ENCODE results near the gene FAM13A. TPM values are rescaled to one million over a fixed set of nuclear protein-coding genes. Genes with fewer than 3 reads are reported as not detected.
A peak's percentile ranks its signal among the peaks of the same experiment; 100 is the strongest.

The FAM13A gene
- total RNA-seq, 1 experiment from 2014 or later = 60.3 TPM

GRCh38 chr4:89056292-89056952, 563 bp downstream of the FAM13A start:
- Histone ChIP-seq H3K27ac (peak overlapping the region; percentile 63), H3K36me3 (no peaks in the 10 kb centered on the region), H3K4me1 (peaks cover 10% of the 10 kb centered on the region), H3K27me3 (no peaks in the 10 kb centered on the region), H3K4me3 (peak overlapping the region; percentile 71), H3K9me3 (replicated peaks) (no peaks in the 10 kb centered on the region)
- no peak for DNase-seq

- Histone ChIP-seq H3K27me3 (no peaks in the 10 kb centered on the region), H3K4me3 (peak overlapping the region; percentile 71), H3K36me3 (no peaks in the 10 kb centered on the region), H3K27ac (no peak overlapping the region), H3K4me1 (peaks cover 10% of the 10 kb centered on the region), H3K9me3 (replicated peaks) (no peaks in the 10 kb centered on the region)
- DNase-seq = peak in 1 of 2 experiments; percentile 33
These were observed 1.6 kb downstream of the FAM13A start for GRCh38 chr4:89055157-89056080.

DNA sequence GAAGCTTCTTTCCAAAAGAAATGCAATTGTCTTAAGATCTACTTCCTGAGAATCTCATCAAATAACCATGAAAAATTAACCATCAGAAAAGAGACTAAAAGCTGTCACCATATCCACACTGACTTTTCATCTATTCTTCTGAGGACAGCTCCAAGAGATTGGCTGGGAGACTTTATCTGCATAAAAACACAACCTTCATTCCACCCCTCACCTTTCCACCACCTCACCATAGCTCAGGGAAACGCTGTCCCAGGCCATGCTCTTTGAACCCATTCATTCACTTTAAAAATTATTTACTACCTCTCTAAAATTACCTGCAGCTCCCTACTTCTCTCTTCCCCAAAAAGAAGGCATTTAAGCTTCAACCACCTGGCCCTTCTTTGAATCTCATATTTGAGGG, 2.4 kb downstream of the FAM13A start:
- Histone ChIP-seq H3K4me3 (no peak overlapping the region), H3K4me1 (peaks cover 10% of the 10 kb centered on the region), H3K36me3 (no peaks in the 10 kb centered on the region), H3K27ac (no peak overlapping the region), H3K9me3 (replicated peaks) (no peaks in the 10 kb centered on the region), H3K27me3 (no peaks in the 10 kb centered on the region)
- no peak for DNase-seq

- Histone ChIP-seq H3K4me3 (no peak overlapping the region), H3K4me1 (peaks cover 10% of the 10 kb centered on the region), H3K27ac (no peak overlapping the region), H3K27me3 (no peaks in the 10 kb centered on the region), H3K36me3 (peaks cover 3% of the 10 kb centered on the region; the same call in 1 of the 2 replicates), H3K9me3 (replicated peaks) (no peaks in the 10 kb centered on the region)
- no peak for DNase-seq
These were observed 7.1 kb downstream of the FAM13A start for GRCh38 chr4:89049853-89050252.

DNA sequence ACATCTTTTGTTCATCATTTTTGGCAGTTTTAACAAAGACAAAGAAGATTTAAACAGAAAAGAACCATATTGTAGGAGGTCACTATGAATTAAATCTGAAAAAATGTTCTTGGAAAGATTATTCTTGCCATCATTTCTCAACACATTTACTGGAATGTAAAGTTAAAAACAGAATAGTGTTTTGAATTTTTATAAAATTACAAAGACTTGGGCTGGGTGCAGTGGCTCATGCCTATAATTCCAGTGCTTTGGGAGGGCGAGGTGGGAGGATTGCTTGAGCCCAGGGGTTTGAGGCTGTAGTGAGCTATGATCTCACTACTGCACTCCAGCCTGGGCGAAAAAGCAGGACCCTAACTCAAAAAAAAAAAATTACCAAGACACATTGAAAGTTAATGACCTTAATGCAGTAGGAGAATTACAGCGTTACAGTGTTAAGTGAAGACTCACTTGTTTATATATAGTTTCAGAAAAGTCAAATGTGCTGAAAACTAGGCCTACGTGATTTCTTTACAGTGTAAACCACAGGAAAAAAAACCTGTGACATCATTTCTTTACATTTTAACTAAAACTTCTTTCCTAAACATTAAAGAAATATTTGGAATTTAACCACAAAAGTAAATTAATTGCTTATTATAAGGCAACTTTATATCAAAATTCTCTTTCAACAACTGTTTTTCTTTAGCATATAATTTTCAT, 7.9 kb downstream of the FAM13A start:
- Histone ChIP-seq H3K27ac (no peak overlapping the region), H3K4me1 (peaks cover 10% of the 10 kb centered on the region)

GRCh38 chr4:89044147-89044900, 12.7 kb downstream of the FAM13A start:
- no peak overlapping the region for H3K27ac ChIP-seq
- peaks cover 10% of the 10 kb centered on the region; the same call in 1 of the 2 replicates for H3K36me3 ChIP-seq
- no peaks in the 10 kb centered on the region for H3K9me3 ChIP-seq (replicated peaks)
- H3K27me3 ChIP-seq = no peaks in the 10 kb centered on the region
- H3K4me3 ChIP-seq = no peak overlapping the region
- no peaks in the 10 kb centered on the region for H3K4me1 ChIP-seq
- DNase-seq = no peak

More for the DNA sequence above, 7.9 kb downstream of the FAM13A start:
- no peaks in the 10 kb centered on the region for H3K9me3 ChIP-seq (replicated peaks)
- no peak for DNase-seq
- H3K36me3 ChIP-seq = peaks cover 3% of the 10 kb centered on the region; the same call in 1 of the 2 replicates
- no peak overlapping the region for H3K4me3 ChIP-seq
- H3K27me3 ChIP-seq = no peaks in the 10 kb centered on the region

DNA sequence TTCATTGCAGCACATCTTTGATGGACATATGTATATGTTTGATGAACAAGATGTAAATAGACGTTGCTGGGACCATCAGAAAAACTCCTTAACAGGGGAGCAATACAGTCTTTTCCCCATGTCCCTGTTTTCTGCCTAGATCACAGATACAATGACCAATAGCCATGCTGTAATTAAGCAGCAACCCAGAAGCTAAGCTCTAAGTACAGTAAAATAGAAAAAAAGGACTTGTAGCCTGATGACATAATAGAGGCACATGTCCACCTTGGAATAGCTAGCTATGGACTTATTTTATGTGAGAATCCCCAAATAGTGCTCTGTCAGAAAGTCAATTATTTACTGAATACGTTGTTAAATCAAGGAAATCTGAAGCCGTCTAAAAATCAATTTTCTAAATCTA, 14.9 kb downstream of the FAM13A start:
- no peak for DNase-seq
- no peaks in the 10 kb centered on the region for H3K27me3 ChIP-seq
- H3K27ac ChIP-seq = no peak overlapping the region
- 0 out of 2 replicates have a peak, but pooled peaks cover 4% of the 10 kb centered on the region for H3K9me3 ChIP-seq (replicated peaks)
- H3K4me1 ChIP-seq = no peaks in the 10 kb centered on the region
- H3K4me3 ChIP-seq = no peak overlapping the region
- H3K36me3 ChIP-seq = peaks cover 10% of the 10 kb centered on the region; the same call in 1 of the 2 replicates

DNA sequence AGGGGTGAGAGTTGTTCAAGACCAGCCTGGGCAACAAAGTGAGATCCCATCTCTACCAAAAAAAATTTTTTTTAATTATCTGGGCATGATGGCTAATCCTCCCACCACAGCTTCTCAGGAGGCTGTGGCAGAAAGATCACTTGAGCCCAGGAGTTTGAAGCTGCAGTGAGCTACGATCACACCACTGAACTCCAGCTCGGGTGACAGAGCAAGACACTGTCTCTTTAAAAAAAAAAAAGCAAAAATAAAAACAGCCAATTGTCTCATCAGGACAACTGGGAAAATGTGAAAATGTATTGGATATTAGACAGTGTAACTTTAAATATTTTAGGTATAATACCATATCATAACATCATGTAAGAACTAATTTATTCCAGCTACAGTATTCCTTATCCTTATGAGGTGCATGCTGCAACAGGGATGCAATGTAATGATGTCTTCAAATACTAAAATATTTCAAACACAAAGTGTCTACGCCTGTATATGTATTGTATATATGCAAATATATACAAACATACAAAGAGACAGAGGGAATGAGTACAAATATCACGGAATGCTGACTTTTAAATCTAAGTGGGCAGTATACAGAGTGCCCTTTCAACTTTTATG, 17.2 kb downstream of the FAM13A start:
- no peaks in the 10 kb centered on the region for H3K27me3 ChIP-seq
- H3K9me3 ChIP-seq (replicated peaks) = peaks cover 17% of the 10 kb centered on the region
- no peak overlapping the region for H3K4me3 ChIP-seq
- DNase-seq = no peak
- H3K4me1 ChIP-seq = no peaks in the 10 kb centered on the region
- H3K27ac ChIP-seq = no peak overlapping the region
- peaks cover 13% of the 10 kb centered on the region for H3K36me3 ChIP-seq

GRCh38 chr4:89036535-89036934, 20.4 kb downstream of the FAM13A start:
- Histone ChIP-seq H3K4me3 (no peak overlapping the region), H3K27ac (no peak overlapping the region), H3K27me3 (no peaks in the 10 kb centered on the region), H3K9me3 (replicated peaks) (peaks cover 19% of the 10 kb centered on the region), H3K36me3 (peaks cover 6% of the 10 kb centered on the region), H3K4me1 (0 out of 2 replicates have a peak, but pooled peaks cover 2% of the 10 kb centered on the region)
- DNase-seq = no peak

GRCh38 chr4:89031272-89031671, 25.7 kb downstream of the FAM13A start:
- H3K36me3 ChIP-seq = peaks cover 5% of the 10 kb centered on the region
- H3K4me1 ChIP-seq = 0 out of 2 replicates have a peak, but pooled peaks cover 2% of the 10 kb centered on the region
- no peaks in the 10 kb centered on the region for H3K27me3 ChIP-seq
- no peak for DNase-seq
- H3K9me3 ChIP-seq (replicated peaks) = peaks cover 14% of the 10 kb centered on the region
- no peak overlapping the region for H3K4me3 ChIP-seq
- H3K27ac ChIP-seq = no peak overlapping the region

DNA sequence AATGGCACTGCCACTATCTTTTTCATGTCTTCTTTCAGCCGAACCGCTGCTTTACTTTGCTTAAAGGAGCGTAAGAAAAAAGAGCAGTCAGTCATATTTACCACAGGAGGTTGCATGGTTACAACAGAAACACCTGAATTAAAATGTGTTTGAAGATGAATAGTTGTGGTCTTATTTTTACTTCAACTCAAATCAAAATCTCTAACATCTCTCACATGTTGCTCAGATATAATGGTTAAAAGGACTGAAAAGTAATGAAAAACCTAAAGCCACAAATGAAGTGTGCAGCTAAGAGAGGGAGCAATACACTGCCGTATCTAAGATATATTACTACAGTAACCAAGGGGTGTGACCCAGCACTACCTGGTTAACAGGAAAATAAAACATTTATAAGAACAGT, 27.4 kb downstream of the FAM13A start:
- Histone ChIP-seq H3K4me3 (no peak overlapping the region), H3K4me1 (peaks cover 2% of the 10 kb centered on the region; the same call in 1 of the 2 replicates), H3K36me3 (no peaks in the 10 kb centered on the region), H3K9me3 (replicated peaks) (no peaks in the 10 kb centered on the region; the same call in 1 of the 2 replicates), H3K27me3 (no peaks in the 10 kb centered on the region), H3K27ac (no peak overlapping the region)
- no peak for DNase-seq

GRCh38 chr4:89026542-89026941, 30.4 kb downstream of the FAM13A start:
- no peak overlapping the region for H3K4me3 ChIP-seq
- H3K27ac ChIP-seq = no peak overlapping the region
- no peaks in the 10 kb centered on the region for H3K27me3 ChIP-seq
- no peaks in the 10 kb centered on the region for H3K9me3 ChIP-seq (replicated peaks)
- peaks cover 25% of the 10 kb centered on the region for H3K4me1 ChIP-seq
- no peak for DNase-seq
- H3K36me3 ChIP-seq = no peaks in the 10 kb centered on the region

DNA sequence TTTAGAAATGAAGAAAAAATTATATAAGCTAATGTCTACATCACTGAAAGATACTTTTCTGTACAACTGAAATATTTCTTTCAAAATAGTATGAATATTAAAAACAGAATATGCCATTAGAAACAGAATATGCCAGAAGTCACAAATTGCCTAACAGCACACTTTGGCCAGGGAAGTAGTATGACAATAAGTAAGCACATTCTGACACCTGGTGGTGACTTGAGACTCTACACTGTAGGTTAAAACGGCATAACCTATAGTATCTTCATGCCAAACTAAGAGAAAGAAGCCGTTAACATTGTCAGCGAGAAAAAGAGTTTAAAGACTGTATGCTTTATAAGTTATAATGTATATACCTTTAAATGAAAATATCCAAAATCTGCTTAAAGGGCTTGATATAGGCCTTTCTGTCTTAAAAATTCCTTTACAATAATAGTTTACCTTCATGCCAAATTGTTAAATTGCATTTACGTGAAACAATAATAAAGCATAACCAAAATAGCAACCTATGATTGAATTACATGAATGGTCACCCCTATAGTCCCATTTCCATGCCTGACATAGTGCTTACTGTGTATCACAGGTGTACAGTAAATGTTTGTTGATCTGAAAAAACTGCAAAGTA, 32.8 kb downstream of the FAM13A start:
- Histone ChIP-seq H3K4me3 (no peak overlapping the region), H3K4me1 (peaks cover 25% of the 10 kb centered on the region), H3K36me3 (peaks cover 3% of the 10 kb centered on the region), H3K27me3 (no peaks in the 10 kb centered on the region), H3K27ac (no peak overlapping the region; the same call in 1 of the 2 replicates), H3K9me3 (replicated peaks) (no peaks in the 10 kb centered on the region)
- peak; percentile 71 to 93 for DNase-seq
